SK-N-MC (cell line): Measurements from ENCODE around the gene HPN.

Source experiments
- EZH2 ChIP-seq: fragments of 200-600 bp; sonication (generic); IDR thresholded peaks from one replicate; pipeline ENCODE4 v1.6.1; 2017; ENCODE audit warnings: antibody characterized with exemption
- POLR2AphosphoS5 ChIP-seq: IDR thresholded peaks from 2 replicates; pipeline ENCODE4 v1.6.1; 2012; ENCODE audit warnings: mild to moderate bottlenecking, low read depth, low read length, borderline replicate concordance

- no peak for TF ChIP-seq EZH2
- no peak; the same call in 1 of the 2 replicates for TF ChIP-seq POLR2AphosphoS5
Observed at GRCh38 chr19:35013041-35013819, 28.3 kb upstream of the HPN start.
